ENCODE data around the gene CHID1.
A peak's percentile ranks its signal among the peaks of the same experiment; 100 is the strongest.

The CHID1 gene

GRCh38 chr11:819129-819931, 91.3 kb downstream of the CHID1 start:
- no peak for TF ChIP-seq JUND (IDR thresholded peaks at IDR 0.05; ENCODE audit: low read depth)
- peak in 1 of 2 experiments; percentile 88 for DNase-seq (ENCODE audit: low read depth in 1 of 2, low spot score in 1 of 2)
- in situ Hi-C loops (cut with HindIII; ENCODE audit: low pct_unique_long_range_greater_than_20kb, low sequenced_read_pairs) = no loop called here

- peak in 1 of 2 experiments; percentile 69 for DNase-seq (ENCODE audit: low read depth in 1 of 2, low spot score in 1 of 2)
- TF ChIP-seq JUND (IDR thresholded peaks at IDR 0.05; ENCODE audit: low read depth) = no peak
- in situ Hi-C loops (cut with HindIII; ENCODE audit: low pct_unique_long_range_greater_than_20kb, low sequenced_read_pairs) = no loop called here
These were observed 92.0 kb downstream of the CHID1 start, which contains the start of gene PNPLA2 for GRCh38 chr11:818396-819128. Gene PNPLA2, plus strand, starts transcription at chr11:818914. Its CDS starts 805 bp downstream, at chr11:819719.
